RWPE1 (cell line): ENCODE results near the gene B3GALT6.

ENCODE experiments used
- CTCF ChIA-PET: fragments of 350-600 bp; sonication (Branson Sonifier 250); formaldehyde crosslinking; extraction: SDS; loops from one replicate; lab custom pipeline; 2021; lab: Yijun Ruan, JAX
- POLR2A ChIA-PET: fragments of 400-600 bp; formaldehyde crosslinking; extraction: SDS; loops from one replicate; lab custom pipeline; 2020; ENCODE audit warnings: antibody characterized with exemption; ENCODE audit not compliant: low non-redundant PET; lab: Yijun Ruan, JAX
- DNase-seq: peaks from one replicate; pipeline ENCODE4 v3.0.0; 2012; ENCODE audit warnings: low spot score
- H3K27ac ChIP-seq: fragments of 450-650 bp; 2 replicates; pipeline ENCODE4 v1.5.1; 2017
- CTCF ChIP-seq: fragments of 450-650 bp; conservative IDR thresholded peaks from 2 replicates; pipeline ENCODE4 v1.5.1; 2017; ENCODE audit warnings: low read depth, mild to moderate bottlenecking

The B3GALT6 gene

DNA sequence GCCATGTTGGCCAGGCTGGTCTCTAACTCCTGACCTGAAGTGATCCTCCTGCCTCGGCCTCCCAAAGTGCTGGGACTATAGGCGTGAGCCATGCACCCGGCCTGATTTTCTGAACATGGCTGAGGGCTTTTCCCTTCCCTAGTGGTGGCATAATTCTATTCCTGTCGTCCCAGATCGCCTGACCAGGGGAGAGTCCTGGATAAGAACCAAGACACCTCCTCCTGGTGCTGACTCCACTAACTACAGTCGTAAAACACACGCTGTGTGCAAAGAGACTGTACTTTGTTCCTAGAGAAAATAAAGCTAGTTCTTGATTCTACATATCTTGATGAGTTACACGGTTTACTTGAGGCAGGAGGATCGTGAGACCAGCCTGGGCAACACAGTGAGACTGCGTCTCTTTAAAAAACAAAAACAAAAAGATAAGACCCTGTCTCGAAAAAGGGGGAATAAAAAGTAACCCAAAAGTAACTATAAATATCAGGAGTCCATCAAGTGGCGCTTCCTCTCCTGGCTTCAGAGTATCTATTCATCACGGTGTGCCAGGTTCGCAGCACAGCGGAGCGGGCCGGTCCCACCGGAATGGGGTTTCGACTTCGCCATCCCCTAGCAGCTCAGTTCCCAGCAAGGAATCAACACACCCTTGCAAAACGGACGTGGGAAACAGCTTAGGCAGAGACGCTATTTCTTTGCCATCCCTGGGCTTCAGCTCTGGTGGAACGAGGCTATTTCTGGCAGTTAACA lies 1.2 kb upstream of the B3GALT6 start:
- POLR2A ChIA-PET: interaction anchor here (0.7 kb wide), 1 partner anchor 41 kb away, joined by 3 read pairs; no protein-coding TSS in a partner anchor
- CTCF ChIA-PET: interaction anchor here (0.5 to 2.2 kb wide), 5 partner anchors 15 to 126 kb away, joined by 3 to 14 read pairs (median 4); no protein-coding TSS in a partner anchor
- no peak for DNase-seq
- no peak for TF ChIP-seq CTCF
- peak overlapping the region; percentile 81 for H3K27ac ChIP-seq

DNA sequence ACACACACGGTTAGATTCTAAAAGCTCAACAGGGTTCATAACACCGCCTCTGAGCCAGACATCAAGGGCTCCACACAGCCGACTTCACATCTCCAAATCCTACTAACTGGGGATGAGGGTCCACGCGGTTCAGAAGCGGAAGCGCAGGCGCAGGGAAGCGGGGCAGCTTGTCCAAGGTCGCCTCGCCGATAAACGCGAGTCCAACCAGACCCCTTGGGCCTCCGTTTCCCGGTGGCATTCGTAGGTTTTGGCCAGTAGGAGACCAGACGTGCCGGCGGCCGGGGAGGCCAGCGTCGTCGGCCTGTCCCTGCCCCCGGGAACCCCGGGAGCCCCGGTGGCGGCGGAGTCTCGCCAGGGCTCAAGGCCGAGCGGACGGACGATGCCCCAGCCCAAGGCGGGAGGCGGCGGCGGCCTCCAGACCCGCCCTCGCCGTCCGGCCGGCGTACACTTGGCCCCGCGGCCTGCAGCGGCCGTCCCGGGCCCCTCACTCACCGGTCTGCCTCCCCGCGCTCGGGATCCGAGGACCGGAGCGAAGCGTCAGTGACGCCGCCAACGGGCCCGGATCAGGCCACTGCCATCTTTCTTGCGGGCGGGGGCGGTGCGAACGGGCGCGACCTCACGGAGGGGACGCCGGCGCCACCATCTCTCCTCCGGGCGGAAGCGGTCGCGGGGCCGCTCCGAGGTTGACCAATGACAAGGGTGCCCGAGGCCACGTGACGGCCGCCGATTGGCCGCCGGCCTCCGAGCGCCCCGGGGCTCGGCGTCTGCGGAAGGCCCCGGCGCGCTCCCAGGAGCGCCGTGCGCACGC lies 433 bp upstream of the B3GALT6 start, which contains the start of gene SDF4:
Gene SDF4 (minus strand): TSS at position 602 of the 808 bp plus-strand sequence. CDS start 3,229 bp downstream, outside the sequence.
- DNase-seq: peak; percentile 99
- POLR2A ChIA-PET: interaction anchor here (0.7 kb wide), 1 partner anchor 40 kb away, joined by 3 read pairs; no protein-coding TSS in a partner anchor
- no peak for TF ChIP-seq CTCF
- CTCF ChIA-PET: interaction anchor here (0.5 to 2.2 kb wide), 5 partner anchors 16 to 127 kb away, joined by 3 to 14 read pairs (median 4); no protein-coding TSS in a partner anchor
- peak within 1 kb of the TSS; percentile 81 for H3K27ac ChIP-seq

GRCh38 chr1:1232796-1233566 lies 944 bp downstream of the B3GALT6 start:
- CTCF ChIA-PET: no interaction called here
- peak overlapping the region; percentile 81 for H3K27ac ChIP-seq
- no peak for DNase-seq
- no peak for TF ChIP-seq CTCF
- POLR2A ChIA-PET: no interaction called here

DNA sequence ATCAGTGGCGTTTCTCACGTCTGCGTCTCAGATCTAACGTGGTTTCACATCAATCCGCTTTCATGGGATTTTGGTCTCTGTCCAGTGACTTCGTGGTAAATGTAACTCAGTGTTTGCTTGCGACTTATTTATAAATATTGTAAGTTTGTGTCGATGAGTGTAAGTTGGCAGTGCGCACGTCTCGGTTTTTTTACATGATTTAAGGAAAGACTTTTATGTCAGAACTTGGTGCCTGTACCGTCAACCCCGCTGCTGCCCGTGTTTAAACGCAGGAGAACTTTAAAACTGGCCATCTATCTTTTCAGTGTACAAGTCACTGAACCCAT lies 1.5 kb downstream of the B3GALT6 start:
- ChIA-PET POLR2A (no interaction called here), CTCF (no interaction called here)
- peak overlapping the region; percentile 81 for H3K27ac ChIP-seq
- TF ChIP-seq CTCF: no peak
- DNase-seq: no peak

DNA sequence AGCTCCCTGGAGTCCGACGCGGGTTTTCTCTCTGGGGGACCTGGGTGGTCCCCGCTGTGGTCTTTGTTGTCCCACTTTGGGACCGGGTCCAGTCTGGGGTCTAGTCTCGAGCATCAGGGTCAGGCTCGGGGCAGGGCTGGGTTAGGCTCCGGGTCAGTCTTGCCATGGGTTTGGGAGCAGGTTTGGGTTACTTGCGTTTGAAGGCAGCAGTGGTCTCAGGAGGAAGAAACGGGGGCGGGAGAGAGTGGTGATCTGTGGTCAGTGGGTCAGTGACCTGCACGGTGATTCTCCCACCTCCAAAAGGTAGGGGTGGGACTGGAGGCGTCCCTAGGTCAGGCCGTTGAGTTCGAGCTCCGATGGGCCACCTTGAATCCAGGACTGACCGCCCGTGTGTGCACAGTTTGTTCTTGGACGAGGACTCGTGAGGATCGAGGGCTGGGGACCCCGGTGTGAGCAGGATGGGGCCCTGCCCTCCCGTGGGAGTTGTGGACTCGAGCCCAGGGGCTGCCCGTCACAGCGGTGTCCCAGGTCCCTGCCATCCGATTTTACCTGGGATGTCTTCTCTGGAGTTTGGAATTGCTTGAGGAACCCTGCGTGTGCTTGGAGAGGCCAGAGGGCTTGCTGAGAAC lies 2.3 kb downstream of the B3GALT6 start:
- H3K27ac ChIP-seq: peak overlapping the region; percentile 81
- CTCF ChIA-PET: no interaction called here
- TF ChIP-seq CTCF: no peak
- POLR2A ChIA-PET: interaction anchor here (0.5 kb wide), 1 partner anchor 23 kb away, joined by 6 read pairs; no protein-coding TSS in a partner anchor
- no peak for DNase-seq
